GM19025 (cell line): ENCODE results near the gene LRRC32.

Experiments used
- ATAC-seq: cut with Tn5 transposase; IDR thresholded peaks from one replicate; pipeline ENCODE4 v1.9.1; 2021; ENCODE audit warnings: mild to moderate bottlenecking, low read depth, moderate library complexity; ENCODE audit not compliant: unreplicated experiment

The LRRC32 gene

GRCh38 chr11:76670485-76671236, at the start of gene LRRC32:
Gene LRRC32, minus strand, starts transcription at chr11:76670747. Its CDS starts 4,793 bp downstream, at chr11:76665954.
- no peak for ATAC-seq

GRCh38 chr11:76719686-76720085, 49.1 kb upstream of the LRRC32 start:
- no peak for ATAC-seq

DNA sequence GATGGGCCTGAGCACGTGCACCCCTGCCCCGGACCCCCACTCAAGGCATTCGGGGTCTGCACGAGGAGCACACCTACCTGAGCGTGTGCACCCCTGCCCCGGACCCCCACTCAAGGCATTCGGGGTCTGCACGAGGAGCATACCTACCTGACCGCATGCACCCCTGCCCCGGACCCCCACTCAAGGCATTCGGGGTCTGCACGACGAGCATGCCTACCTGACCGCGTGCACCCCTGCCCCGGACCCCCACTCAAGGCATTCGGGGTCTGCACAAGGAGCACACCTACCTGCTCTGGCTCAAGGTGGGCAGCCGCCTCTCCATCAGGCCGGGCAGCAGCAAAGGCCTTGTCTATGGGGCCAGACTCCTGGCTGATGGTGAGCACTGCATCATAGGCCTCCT, 48.7 kb upstream of the LRRC32 start:
- no peak for ATAC-seq

- no peak for ATAC-seq
These were observed 47.3 kb upstream of the LRRC32 start for GRCh38 chr11:76717816-76718215.

GRCh38 chr11:76717369-76717768, 46.8 kb upstream of the LRRC32 start:
- no peak for ATAC-seq

GRCh38 chr11:76716268-76716667, 45.7 kb upstream of the LRRC32 start:
- no peak for ATAC-seq

DNA sequence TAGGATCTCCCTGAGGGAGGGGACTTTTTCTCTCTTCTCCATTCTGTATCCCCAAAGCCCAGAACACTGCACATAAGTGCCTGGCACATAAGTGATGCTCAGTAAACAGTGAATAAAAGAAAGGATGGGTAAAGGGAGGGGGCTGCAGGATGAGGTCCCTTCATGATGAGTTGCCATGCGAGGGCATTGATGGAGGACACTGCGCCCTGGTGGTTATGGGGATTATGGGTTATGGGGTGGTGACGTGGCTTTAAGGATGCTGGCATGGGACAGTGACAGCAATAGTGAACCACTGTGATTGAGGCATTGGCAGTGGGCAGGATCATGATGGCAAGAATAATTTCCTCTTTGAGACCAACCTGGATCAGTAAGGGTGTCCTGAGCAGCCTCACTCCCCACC, 43.9 kb upstream of the LRRC32 start:
- no peak for ATAC-seq

GRCh38 chr11:76713499-76713898, 43.0 kb upstream of the LRRC32 start:
- no peak for ATAC-seq

DNA sequence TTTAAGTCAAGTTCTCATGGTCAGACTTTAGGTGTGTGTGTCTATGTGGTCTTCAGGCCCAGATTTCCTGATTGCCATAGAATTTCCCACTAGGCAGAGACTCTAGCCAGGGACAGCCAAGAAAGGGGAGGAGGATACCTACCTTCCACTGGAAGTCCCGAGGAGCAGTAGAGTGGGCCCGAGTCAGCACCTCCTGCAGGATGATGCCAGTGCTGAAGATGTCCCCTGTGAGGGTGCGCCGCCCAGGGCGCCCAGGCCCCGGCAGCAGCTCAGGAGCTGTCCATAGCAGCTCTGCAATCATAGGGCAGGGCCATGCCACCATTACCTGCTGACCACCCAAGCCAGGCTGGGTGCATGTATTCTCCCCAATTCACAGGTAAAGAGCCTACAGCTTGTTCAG, 41.6 kb upstream of the LRRC32 start:
- no peak for ATAC-seq

DNA sequence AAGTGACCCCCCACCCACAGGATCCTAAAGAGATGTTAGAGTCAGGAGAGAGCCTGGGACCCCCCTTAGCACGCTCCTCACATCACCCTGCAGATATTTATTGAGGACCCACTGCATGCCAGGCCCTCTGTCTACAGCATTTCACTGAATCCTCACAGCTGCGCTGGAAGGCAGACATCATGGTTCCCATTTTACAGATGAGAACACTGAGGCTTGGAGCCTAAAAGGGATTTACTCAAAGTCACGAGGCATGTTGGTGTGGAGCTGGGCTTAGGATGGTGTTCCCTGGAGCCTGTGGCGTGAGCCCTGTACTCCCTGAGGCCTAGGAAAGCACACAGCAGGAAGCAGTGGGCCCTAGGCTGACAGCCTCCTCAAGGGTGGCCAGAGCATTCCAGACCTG, 39.2 kb upstream of the LRRC32 start:
- ATAC-seq: no peak

DNA sequence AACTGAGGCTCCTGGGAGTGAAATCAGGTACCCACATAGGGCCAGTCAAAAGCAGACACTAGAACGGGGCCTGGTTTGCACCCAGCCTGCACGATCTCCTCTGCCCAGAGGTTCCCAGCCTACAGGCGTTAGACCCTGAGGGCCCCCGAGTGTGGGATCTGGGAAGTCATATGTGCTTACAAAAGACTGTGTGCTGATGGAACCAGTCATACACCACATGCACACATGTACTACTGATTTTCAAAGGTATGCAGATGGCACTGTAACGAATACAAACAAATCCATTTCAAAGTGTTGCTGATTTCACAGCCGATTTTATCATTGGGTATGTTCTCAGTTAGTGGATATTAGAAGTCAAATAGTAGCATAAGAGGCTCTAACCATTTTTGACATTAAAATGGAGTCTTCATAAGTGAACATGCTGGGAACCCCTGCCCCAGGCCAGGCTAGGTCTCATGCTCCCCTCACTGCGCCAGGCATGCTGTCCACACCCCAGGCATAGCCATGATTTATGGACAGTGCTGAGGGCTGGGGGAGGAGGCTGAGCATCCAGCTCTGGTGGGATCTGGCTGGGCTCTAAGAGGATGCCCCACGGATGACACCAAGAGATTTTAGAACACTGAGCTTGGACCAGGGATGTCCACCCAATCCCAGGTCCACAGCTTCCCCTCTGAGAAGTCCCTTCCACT, 38.6 kb upstream of the LRRC32 start:
- no peak for ATAC-seq

GRCh38 chr11:76707293-76707825, 36.8 kb upstream of the LRRC32 start:
- ATAC-seq: no peak

GRCh38 chr11:76706667-76707066, 36.1 kb upstream of the LRRC32 start:
- no peak for ATAC-seq

DNA sequence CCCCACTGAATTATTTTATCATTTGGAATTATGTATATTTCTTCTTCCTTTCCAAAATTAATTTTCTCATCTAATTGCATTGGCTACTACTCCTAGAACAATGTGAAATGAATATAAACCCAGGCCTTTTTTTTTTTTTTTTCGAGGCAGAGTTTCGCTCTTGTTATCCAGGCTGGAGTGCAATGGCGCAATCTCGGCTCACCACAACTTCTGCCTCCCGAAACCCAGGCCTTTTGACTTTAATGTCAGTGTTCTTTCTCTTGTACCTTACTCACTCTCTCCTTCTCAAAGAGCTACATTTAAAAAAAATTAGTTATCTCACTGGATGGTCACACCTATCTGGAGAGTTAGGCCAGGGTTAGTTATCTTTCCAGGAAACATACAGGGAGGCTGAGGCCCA, 35.3 kb upstream of the LRRC32 start:
- no peak for ATAC-seq

DNA sequence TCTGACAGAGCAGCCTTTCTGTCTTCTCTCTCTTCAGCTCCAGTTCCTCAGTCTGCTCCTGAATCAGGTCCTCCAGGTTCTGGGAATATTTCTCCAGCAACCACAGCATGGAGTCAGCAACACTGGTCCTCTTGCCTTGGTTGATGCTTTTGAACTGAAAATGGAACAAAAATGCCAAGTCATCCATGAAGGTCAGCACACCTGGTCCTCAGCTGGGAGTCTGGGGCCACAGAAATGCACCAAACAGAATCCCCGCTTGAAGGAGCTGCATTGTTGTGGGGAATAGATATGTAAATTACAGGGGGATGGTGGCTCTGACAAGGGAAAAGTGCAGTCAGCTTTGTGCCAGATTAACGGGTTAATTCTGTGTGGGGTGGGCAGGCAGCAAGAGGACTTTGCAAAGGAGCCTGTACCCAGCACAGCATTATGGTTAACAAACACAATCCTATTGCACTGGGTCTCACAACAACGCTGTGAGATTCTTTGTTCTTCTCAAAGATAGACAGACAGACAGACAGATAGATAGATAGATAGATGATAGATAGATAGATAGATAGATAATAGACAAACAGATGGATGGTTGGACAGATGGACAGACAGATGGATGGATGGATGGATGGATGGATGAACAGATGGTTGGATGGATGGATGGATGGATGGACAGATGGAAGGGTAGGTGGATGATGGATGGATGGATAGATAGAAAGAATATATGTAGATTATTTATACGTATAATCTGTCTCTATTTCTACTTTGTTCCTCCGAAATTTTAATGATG, 33.8 kb upstream of the LRRC32 start:
- no peak for ATAC-seq

- no peak for ATAC-seq
These were observed 33.2 kb upstream of the LRRC32 start for GRCh38 chr11:76703707-76704106.

DNA sequence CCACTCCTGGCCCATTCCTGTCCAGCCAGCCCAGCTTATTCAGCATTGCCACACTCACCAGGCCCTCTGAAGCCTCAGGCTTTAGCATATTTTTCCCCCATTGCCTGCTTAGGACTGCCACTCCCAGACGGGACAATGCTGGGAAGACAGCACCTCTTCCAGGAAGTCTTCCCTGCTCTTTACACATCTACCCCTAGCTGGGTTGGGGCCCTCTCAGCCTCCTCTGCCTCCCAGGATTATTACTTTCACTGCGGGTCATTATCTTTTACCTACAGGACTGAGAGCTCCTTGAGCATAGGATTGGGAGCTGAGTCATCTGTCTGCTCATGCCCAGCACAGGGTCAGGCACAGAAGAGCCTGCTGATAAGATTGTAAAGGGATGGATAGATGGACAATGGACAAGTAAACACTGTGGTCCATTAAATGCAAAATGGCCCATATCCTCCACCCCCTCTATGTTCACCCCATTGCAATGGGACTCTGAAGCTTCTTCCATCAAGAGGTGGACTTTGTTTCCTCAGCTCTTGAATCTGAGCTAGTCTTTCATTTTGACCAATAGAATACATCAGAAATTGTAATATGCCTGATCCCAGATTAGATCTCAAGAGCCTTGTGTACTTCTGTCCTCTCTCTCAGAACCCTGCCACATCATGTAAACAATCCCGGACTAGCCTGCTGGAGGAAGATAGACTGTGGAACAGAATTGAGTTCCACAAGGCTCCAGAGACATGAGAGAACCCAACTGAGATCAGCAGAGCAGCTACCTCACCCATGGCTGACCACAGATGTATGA, 32.0 kb upstream of the LRRC32 start:
- ATAC-seq: no peak

DNA sequence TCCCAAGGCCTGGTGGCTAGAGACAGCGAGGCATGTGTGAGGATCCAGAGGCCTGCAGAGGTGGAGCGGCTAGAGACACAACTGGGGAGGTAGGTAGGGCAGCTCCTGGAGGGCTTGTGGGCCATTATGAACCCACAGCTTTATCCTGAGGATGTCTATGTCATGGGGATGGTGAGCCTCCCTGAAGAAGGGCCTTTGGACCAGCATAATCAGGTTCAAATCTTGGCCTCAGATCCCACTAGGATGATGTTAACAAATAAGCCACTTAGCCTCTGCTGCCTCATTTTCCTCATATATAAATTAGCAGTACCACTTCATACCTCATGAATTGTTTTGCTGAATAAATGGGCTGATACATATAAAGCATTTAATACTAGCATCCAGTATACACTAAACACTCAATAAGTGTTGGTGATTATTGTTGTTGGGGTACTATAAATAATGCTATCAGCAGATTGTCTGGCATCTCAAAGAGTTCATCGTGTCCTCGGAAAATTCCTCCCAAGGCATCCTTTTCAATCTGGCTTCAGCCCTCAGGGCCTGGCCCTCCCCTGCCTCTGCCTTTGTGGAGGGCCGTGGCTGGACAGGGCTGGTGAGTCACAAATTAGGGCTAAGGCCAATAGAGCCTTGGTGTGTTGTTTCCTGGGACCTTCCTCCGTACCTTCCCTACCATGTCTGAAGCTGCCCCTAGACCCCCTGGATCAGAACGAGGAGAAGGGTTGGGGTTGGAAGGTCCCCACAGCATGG, 30.9 kb upstream of the LRRC32 start:
- ATAC-seq: no peak

DNA sequence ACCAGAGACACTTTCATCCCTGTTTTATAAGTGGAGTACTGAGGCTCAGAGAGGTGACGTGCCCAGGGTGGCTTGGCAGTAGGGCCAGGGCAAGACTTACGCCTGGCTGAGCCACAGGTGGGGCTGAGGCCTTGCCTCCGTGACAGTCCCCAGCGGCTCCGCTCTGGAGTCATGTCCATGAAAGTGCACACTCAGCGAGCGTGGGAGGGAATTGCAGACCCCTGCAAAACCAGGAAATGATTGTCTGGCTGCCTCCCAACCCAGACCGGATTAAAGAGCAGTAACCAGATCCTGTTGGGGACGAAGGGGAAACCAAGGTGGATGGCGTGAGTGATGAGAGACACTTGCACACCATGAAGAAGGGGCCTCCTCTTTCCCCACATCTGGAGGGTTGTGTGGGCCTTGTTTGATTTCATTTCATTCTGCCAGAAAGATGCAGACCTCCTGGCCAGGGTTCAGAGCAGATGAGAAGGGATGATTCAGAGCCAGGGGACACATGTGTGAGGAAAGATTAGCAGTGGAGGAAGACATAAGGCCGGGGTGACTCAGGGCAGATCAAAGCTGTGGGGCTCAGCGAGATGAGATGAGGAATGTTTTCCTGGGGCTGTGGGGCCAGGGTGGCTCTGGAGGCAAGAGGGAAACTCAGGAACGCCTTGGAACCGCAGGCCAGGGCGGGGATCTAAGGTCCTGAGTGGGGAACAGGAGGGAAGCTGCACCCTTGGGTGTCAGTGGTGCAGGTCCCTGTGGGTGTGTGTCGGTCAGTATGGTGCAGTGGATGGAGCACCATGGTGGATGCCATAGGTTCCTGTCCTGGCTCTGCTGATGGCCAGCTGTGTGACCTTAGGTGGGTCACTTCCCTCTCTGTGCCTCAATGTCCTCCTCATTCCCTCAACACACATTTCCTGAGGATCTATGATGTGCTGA, 29.9 kb upstream of the LRRC32 start:
- no peak for ATAC-seq
